ENCODE measurements around the gene PKD1L1.

PKD1L1 gene

GRCh38 chr7:47734949-47735291 lies 213.3 kb downstream of the PKD1L1 start:
- H3K36me3 ChIP-seq (ENCODE audit: insufficient read depth, low read length), result no peaks in the 10 kb centered on the region
- peaks cover 7% of the 10 kb centered on the region; the same call in 1 of the 2 replicates for H3K4me1 ChIP-seq (ENCODE audit: insufficient read depth, low read length)
- H3K9me3 ChIP-seq (ENCODE audit: control insufficient read depth, insufficient read depth, low read length), result no peaks in the 10 kb centered on the region
- no peak overlapping the region for H3K9ac ChIP-seq (ENCODE audit: low read depth, low read length)

DNA sequence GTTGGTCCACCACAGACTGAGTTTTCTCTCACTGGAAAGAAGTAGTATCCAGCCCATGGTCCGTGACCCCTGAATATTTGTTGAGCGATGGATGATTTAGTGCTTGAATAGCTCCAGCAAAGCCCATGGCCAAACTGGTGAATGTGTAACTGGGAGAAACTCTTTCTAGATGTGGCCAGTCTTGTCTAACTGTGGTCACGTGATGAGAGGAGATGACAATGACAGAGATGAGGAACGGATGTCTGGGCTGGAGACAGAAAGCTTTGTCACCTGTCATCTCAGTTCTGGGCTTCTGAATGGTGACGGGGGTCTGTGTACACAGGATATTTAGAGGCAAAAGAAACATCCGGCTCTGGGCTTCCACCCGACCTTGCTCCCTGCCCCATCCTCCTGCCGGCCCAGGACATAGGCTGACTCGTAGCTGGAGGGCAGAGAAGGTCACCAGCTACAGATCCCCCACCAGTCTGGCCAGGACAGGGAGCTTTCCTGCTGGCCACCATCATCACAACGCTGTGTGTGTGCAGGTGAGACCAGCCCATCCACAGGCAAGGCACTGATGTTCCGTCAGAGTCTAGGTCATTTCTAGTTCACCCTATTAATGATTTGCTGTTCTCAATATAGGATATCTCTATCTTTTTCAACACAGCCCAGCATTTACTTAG lies 213.8 kb downstream of the PKD1L1 start:
- Histone ChIP-seq H3K9ac (ENCODE audit: low read depth, low read length) (no peak overlapping the region), H3K9me3 (ENCODE audit: control insufficient read depth, insufficient read depth, low read length) (no peaks in the 10 kb centered on the region), H3K36me3 (ENCODE audit: insufficient read depth, low read length) (no peaks in the 10 kb centered on the region), H3K4me1 (ENCODE audit: insufficient read depth, low read length) (peaks cover 4% of the 10 kb centered on the region; the same call in 1 of the 2 replicates)

DNA sequence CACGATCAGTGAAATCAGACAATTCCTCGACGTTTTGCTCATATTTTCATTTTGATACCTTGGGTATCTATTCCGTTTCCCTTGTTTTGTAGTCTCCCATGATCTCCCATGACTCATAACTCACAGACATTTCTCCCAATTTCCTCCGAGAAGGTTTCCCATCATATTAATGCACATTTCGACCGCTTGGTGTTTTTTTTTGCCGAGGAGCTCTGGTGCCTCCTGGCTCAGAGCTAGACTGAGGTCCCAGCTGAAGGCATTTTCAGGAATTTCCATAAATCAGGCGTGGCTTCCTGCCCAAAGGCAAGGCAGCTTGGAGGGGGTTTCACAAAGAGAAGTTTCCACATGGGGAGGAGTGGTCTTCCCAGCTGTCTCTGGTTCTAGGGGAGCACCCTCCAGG lies 218.1 kb downstream of the PKD1L1 start:
- peaks cover 2% of the 10 kb centered on the region for H3K4me1 ChIP-seq (ENCODE audit: insufficient read depth, low read length)
- no peak overlapping the region for H3K9ac ChIP-seq (ENCODE audit: low read depth, low read length)
- H3K36me3 ChIP-seq (ENCODE audit: insufficient read depth, low read length), result no peaks in the 10 kb centered on the region
- H3K9me3 ChIP-seq (ENCODE audit: control insufficient read depth, insufficient read depth, low read length), result no peaks in the 10 kb centered on the region

GRCh38 chr7:47726047-47726726 lies 222.1 kb downstream of the PKD1L1 start:
- Histone ChIP-seq H3K9ac (ENCODE audit: low read depth, low read length) (no peak overlapping the region), H3K4me1 (ENCODE audit: insufficient read depth, low read length) (peaks cover 9% of the 10 kb centered on the region), H3K36me3 (ENCODE audit: insufficient read depth, low read length) (no peaks in the 10 kb centered on the region), H3K9me3 (ENCODE audit: control insufficient read depth, insufficient read depth, low read length) (no peaks in the 10 kb centered on the region)

- Histone ChIP-seq H3K9ac (ENCODE audit: low read depth, low read length) (no peak overlapping the region), H3K9me3 (ENCODE audit: control insufficient read depth, insufficient read depth, low read length) (no peaks in the 10 kb centered on the region), H3K4me1 (ENCODE audit: insufficient read depth, low read length) (peaks cover 9% of the 10 kb centered on the region), H3K36me3 (ENCODE audit: insufficient read depth, low read length) (no peaks in the 10 kb centered on the region)
Measured at GRCh38 chr7:47725031-47725780, 223.1 kb downstream of the PKD1L1 start.
